ENCODE results near the gene AHCYL2. TPM values are rescaled to one million over a fixed set of nuclear protein-coding genes. Genes with fewer than 3 reads are reported as not detected.

The AHCYL2 gene
- total RNA-seq, 1 experiment from 2014 or later = 20.2 TPM

GRCh38 chr7:129453510-129454248, 228.8 kb downstream of the AHCYL2 start:
- Histone ChIP-seq H3K9me3 (ENCODE audit: control insufficient read depth, insufficient read depth, low read depth, low read length) (peaks cover under 1% of the 10 kb centered on the region; the same call in 1 of the 2 replicates), H3K36me3 (ENCODE audit: control insufficient read depth, insufficient read depth, low read length) (no peaks in the 10 kb centered on the region), H3K4me1 (ENCODE audit: control insufficient read depth, insufficient read depth, low read length) (no peaks in the 10 kb centered on the region), H3K4me3 (ENCODE audit: low read depth in 2 of 2, low read length in 2 of 2) (no peak overlapping the region), H3K27me3 (ENCODE audit: control insufficient read depth, insufficient read depth, low read length) (no peaks in the 10 kb centered on the region), H3K27ac (ENCODE audit: low read length) (no peak overlapping the region)
- TF ChIP-seq SIN3A (IDR thresholded peaks at IDR 0.05; ENCODE audit: borderline replicate concordance, insufficient read depth, low read depth, low read length) = no peak
- no peak for TF ChIP-seq REST (IDR thresholded peaks at IDR 0.05; ENCODE audit: insufficient read depth in 1 of 2, low read depth in 2 of 2, low read length in 1 of 2)
- ATAC-seq = no peak
- no TSS peak for BruUV-seq (replicated peaks)
- in situ Hi-C loops (cut with HindIII; ENCODE audit: low pct_unique_long_range_greater_than_20kb, low sequenced_read_pairs) = no loop called here
- POLR2A ChIA-PET = no interaction called here
- intact Hi-C loops (cut with micrococcal nuclease; ENCODE audit: unreplicated experiment) = no loop called here
- DNase-seq (ENCODE audit: low read depth, low spot score) = no peak
- CTCF ChIA-PET = no interaction called here

- no peaks in the 10 kb centered on the region for H3K36me3 ChIP-seq (ENCODE audit: control insufficient read depth, insufficient read depth, low read length)
- DNase-seq (ENCODE audit: low read depth, low spot score) (no peak), ATAC-seq (no peak)
- ChIA-PET CTCF (no interaction called here), POLR2A (no interaction called here)
- H3K4me1 ChIP-seq (ENCODE audit: control insufficient read depth, insufficient read depth, low read length) = no peaks in the 10 kb centered on the region
- H3K9me3 ChIP-seq (ENCODE audit: control insufficient read depth, insufficient read depth, low read depth, low read length) = no peaks in the 10 kb centered on the region
- no peaks in the 10 kb centered on the region for H3K27me3 ChIP-seq (ENCODE audit: control insufficient read depth, insufficient read depth, low read length)
- H3K4me3 ChIP-seq (ENCODE audit: low read depth in 2 of 2, low read length in 2 of 2) = no peak overlapping the region
- TF ChIP-seq REST (IDR thresholded peaks at IDR 0.05; ENCODE audit: insufficient read depth in 1 of 2, low read depth in 2 of 2, low read length in 1 of 2) = no peak
- no peak for TF ChIP-seq CTCF (IDR thresholded peaks at IDR 0.05)
- TF ChIP-seq POLR2AphosphoS5 (IDR thresholded peaks at IDR 0.05; ENCODE audit: low read depth, low read length) = no peak
- no peak for TF ChIP-seq TCF7L2 (IDR thresholded peaks at IDR 0.05; ENCODE audit: low read depth, low read length)
- TF ChIP-seq SIN3A (IDR thresholded peaks at IDR 0.05; ENCODE audit: borderline replicate concordance, insufficient read depth, low read depth, low read length) = no peak
- in situ Hi-C loops (cut with HindIII; ENCODE audit: low pct_unique_long_range_greater_than_20kb, low sequenced_read_pairs) (no loop called here), intact Hi-C loops (cut with micrococcal nuclease; ENCODE audit: unreplicated experiment) (no loop called here)
- H3K27ac ChIP-seq (ENCODE audit: low read length) = no peak overlapping the region
- no TSS peak for BruUV-seq (replicated peaks)
Observed at GRCh38 chr7:129454249-129454551, 229.4 kb downstream of the AHCYL2 start.
